CD4-positive, alpha-beta T cell treated with Interleukin-17A for 4 hours (primary cell): Measurements from ENCODE around the gene ATP13A3.
"Not testable (repeated sequence)": the region's sequence is repeated elsewhere in the genome, so short reads cannot be mapped to it uniquely, and the experiment has no call there.

Experiments used
- DNase-seq: peaks from one replicate; pipeline ENCODE4 v3.0.0-alpha.2; 2020; ENCODE audit warnings: mixed read lengths

ATP13A3 gene

GRCh38 chr3:194497799-194498575 lies 11.2 kb upstream of the ATP13A3 start:
- no peak for DNase-seq

GRCh38 chr3:194496217-194496919 lies 9.6 kb upstream of the ATP13A3 start:
- no peak for DNase-seq

GRCh38 chr3:194494951-194495374 lies 8.2 kb upstream of the ATP13A3 start:
- no peak for DNase-seq

- DNase-seq: not testable (repeated sequence)
These were observed 7.5 kb upstream of the ATP13A3 start for GRCh38 chr3:194493995-194494927.

- DNase-seq: no peak
These were observed 5.2 kb upstream of the ATP13A3 start for GRCh38 chr3:194492001-194492400.

GRCh38 chr3:194489736-194490612 lies 3.2 kb upstream of the ATP13A3 start:
- no peak for DNase-seq

- peak; percentile 47 for DNase-seq
These were observed 1.4 kb upstream of the ATP13A3 start for GRCh38 chr3:194488055-194488742.

GRCh38 chr3:194487289-194488054 lies 670 bp upstream of the ATP13A3 start:
- peak; percentile 48 for DNase-seq

GRCh38 chr3:194485881-194486539 lies 792 bp downstream of the ATP13A3 start:
- DNase-seq: peak; percentile 55

GRCh38 chr3:194485468-194485880 lies 1.3 kb downstream of the ATP13A3 start:
- no peak for DNase-seq

- no peak for DNase-seq
These were observed 2.2 kb downstream of the ATP13A3 start for GRCh38 chr3:194484614-194485013.

- DNase-seq: no peak
These were observed 3.0 kb downstream of the ATP13A3 start for GRCh38 chr3:194483850-194484249.

GRCh38 chr3:194482830-194483229 lies 4.0 kb downstream of the ATP13A3 start:
- not testable (repeated sequence) for DNase-seq

GRCh38 chr3:194482196-194482593 lies 4.6 kb downstream of the ATP13A3 start:
- no peak for DNase-seq

GRCh38 chr3:194481525-194482195 lies 5.1 kb downstream of the ATP13A3 start:
- DNase-seq: no peak

- no peak for DNase-seq
These were observed 5.7 kb downstream of the ATP13A3 start for GRCh38 chr3:194481103-194481502.

- DNase-seq: no peak
These were observed 10.0 kb downstream of the ATP13A3 start for GRCh38 chr3:194476784-194477183.

GRCh38 chr3:194475978-194476377 lies 10.8 kb downstream of the ATP13A3 start:
- no peak for DNase-seq

GRCh38 chr3:194475138-194475932 lies 11.5 kb downstream of the ATP13A3 start:
- DNase-seq: no peak
